IMR-90 (cell line): ENCODE measurements around the gene PCBP4. TPM values are rescaled to one million over a fixed set of nuclear protein-coding genes. Genes with fewer than 3 reads are reported as not detected.

Source experiments
- ATAC-seq: fragments of 200-7000 bp; cut with Tn5 transposase; 2 replicates; pipeline ENCODE4 v1.9.1; 2020; ENCODE audit warnings: low read depth, mild to moderate bottlenecking, moderate library complexity
- BruUV-seq: library from RNA; stranded (reverse); fragments of 400-500 nt; replicated peaks from 2 replicates; lab custom pipeline; 2021; lab: Mats Ljungman, UMichigan
- CTCF ChIA-PET: fragments of 300-600 bp; formaldehyde crosslinking; extraction: SDS; loops from one replicate; lab custom pipeline; 2021; ENCODE audit warnings: antibody characterized with exemption; lab: Yijun Ruan, JAX
- POLR2A ChIA-PET: fragments of 300-600 bp; sonication (Branson Sonifier 250); formaldehyde crosslinking; loops from one replicate; lab custom pipeline; 2022; ENCODE audit warnings: antibody characterized with exemption; ENCODE audit not compliant: unreplicated experiment; lab: Charles Lee
- DNase-seq: peaks from one replicate; pipeline ENCODE4 v3.0.0; 2013
- H2AFZ ChIP-seq: replicated peaks from 2 replicates; pipeline ENCODE3; 2013; ENCODE audit warnings: low read length, mild to moderate bottlenecking; ENCODE audit not compliant: poor library complexity
- H2AK5ac ChIP-seq: 2 replicates; pipeline ENCODE4 v1.6.1; 2013; ENCODE audit warnings: low read depth, low read length, inconsistent platforms
- H2AK9ac ChIP-seq: replicated peaks from 2 replicates; pipeline ENCODE3; 2013; ENCODE audit warnings: mild to moderate bottlenecking, low read depth, low read length, moderate library complexity; ENCODE audit not compliant: poor library complexity
- H2BK120ac ChIP-seq: 2 replicates; pipeline ENCODE4 v1.6.1; 2013; ENCODE audit warnings: low read depth, low read length, inconsistent platforms
- H2BK15ac ChIP-seq: 3 replicates; pipeline ENCODE4 v1.6.1; 2013; ENCODE audit warnings: low read depth, low read length, inconsistent platforms
- H2BK20ac ChIP-seq: 2 replicates; pipeline ENCODE4 v1.6.1; 2013; ENCODE audit warnings: low read depth, mild to moderate bottlenecking, inconsistent platforms, low read length, moderate library complexity
- H2BK5ac ChIP-seq: 2 replicates; pipeline ENCODE4 v1.6.1; 2013; ENCODE audit warnings: mild to moderate bottlenecking, low read depth, low read length, inconsistent platforms; ENCODE audit not compliant: poor library complexity, severe bottlenecking
- H3K14ac ChIP-seq: replicated peaks from 2 replicates; pipeline ENCODE4 v1.6.1; 2013; ENCODE audit warnings: low read depth, low read length, inconsistent platforms
- H3K18ac ChIP-seq: 2 replicates; pipeline ENCODE4 v1.6.1; 2013; ENCODE audit warnings: low read depth, low read length, control low read depth
- H3K23ac ChIP-seq: 2 replicates; pipeline ENCODE4 v1.6.1; 2013; ENCODE audit warnings: low read depth, low read length, inconsistent platforms
- H3K27ac ChIP-seq: 2 replicates; pipeline ENCODE4 v1.5.1; 2013; ENCODE audit warnings: mild to moderate bottlenecking, control low read depth, low read length; ENCODE audit not compliant: insufficient read depth
- H3K27me3 ChIP-seq: 2 replicates; pipeline ENCODE4 v1.6.1; 2013; ENCODE audit warnings: low read length; ENCODE audit not compliant: control insufficient read depth, insufficient read depth
- H3K36me3 ChIP-seq: 2 replicates; pipeline ENCODE4 v1.6.1; 2013; ENCODE audit warnings: low read length, mixed read lengths; ENCODE audit not compliant: control insufficient read depth, insufficient read depth
- H3K4ac ChIP-seq: 2 replicates; pipeline ENCODE4 v1.6.1; 2013; ENCODE audit warnings: low read depth, low read length, inconsistent platforms
- H3K4me1 ChIP-seq: 2 replicates; pipeline ENCODE4 v1.6.1; 2013; ENCODE audit warnings: low read length, mixed read lengths; ENCODE audit not compliant: control insufficient read depth, insufficient read depth
- H3K4me2 ChIP-seq: 2 replicates; pipeline ENCODE4 v1.6.1; 2013; ENCODE audit warnings: low read depth, mild to moderate bottlenecking, control low read depth, low read length, moderate library complexity
- H3K4me3 ChIP-seq: 2 replicates; pipeline ENCODE4 v1.5.1; 2013; ENCODE audit warnings: low read depth, mild to moderate bottlenecking, control low read depth, low read length, moderate library complexity; ENCODE audit not compliant: insufficient read depth
- H3K56ac ChIP-seq: 2 replicates; pipeline ENCODE4 v1.6.1; 2013; ENCODE audit warnings: low read length, inconsistent platforms; ENCODE audit not compliant: insufficient read depth; ENCODE audit errors: extremely low read depth
- H3K79me1 ChIP-seq, 2 experiments: 2 replicates each; pipeline ENCODE4 v1.6.1; 2013; ENCODE audit warnings: low read length in 2 of 2, inconsistent platforms in 1 of 2, low read depth in 1 of 2
- H3K9ac ChIP-seq: 2 replicates; pipeline ENCODE4 v1.6.1; 2013; ENCODE audit warnings: low read depth, low read length, control low read depth
- H3K9me1 ChIP-seq: 2 replicates; pipeline ENCODE4 v1.6.1; 2013; ENCODE audit warnings: low read length, inconsistent platforms; ENCODE audit not compliant: insufficient read depth
- H3K9me3 ChIP-seq: 2 replicates; pipeline ENCODE4 v1.6.1; 2013; ENCODE audit warnings: low read length; ENCODE audit not compliant: control insufficient read depth, insufficient read depth
- H4K20me1 ChIP-seq: 2 replicates; pipeline ENCODE4 v1.6.1; 2013; ENCODE audit warnings: low read length, inconsistent platforms; ENCODE audit not compliant: insufficient read depth
- H4K5ac ChIP-seq: 2 replicates; pipeline ENCODE4 v1.6.1; 2013; ENCODE audit warnings: mild to moderate bottlenecking, low read depth, low read length, control low read depth
- H4K8ac ChIP-seq, 2 experiments: 2 replicates each; pipeline ENCODE4 v1.6.1; 2013; ENCODE audit warnings: low read depth in 2 of 2, low read length in 2 of 2, control low read depth in 1 of 2, inconsistent platforms in 1 of 2
- H4K91ac ChIP-seq: 2 replicates; pipeline ENCODE4 v1.6.1; 2013; ENCODE audit warnings: low read depth, low read length, inconsistent platforms; ENCODE audit not compliant: insufficient read depth
- BHLHE40 ChIP-seq: fragments of 150-350 bp; IDR thresholded peaks from 2 replicates; pipeline ENCODE4 v1.6.1; 2016; ENCODE audit warnings: mild to moderate bottlenecking, low read depth, low read length
- CEBPB ChIP-seq: IDR thresholded peaks from 2 replicates; pipeline ENCODE4 v1.6.1; 2012; ENCODE audit warnings: low read depth, low read length, improper control_type of control experiment
- CHD1 ChIP-seq: IDR thresholded peaks from 2 replicates; pipeline ENCODE4 v1.6.1; 2012; ENCODE audit warnings: low read depth, low read length, improper control_type of control experiment
- FOS ChIP-seq: fragments of 150-350 bp; IDR thresholded peaks from 2 replicates; pipeline ENCODE4 v1.6.1; 2016; ENCODE audit warnings: low read depth, low read length
- MAFK ChIP-seq: IDR thresholded peaks from 2 replicates; pipeline ENCODE4 v1.6.1; 2012; ENCODE audit warnings: low read depth, low read length, improper control_type of control experiment
- MAZ ChIP-seq: IDR thresholded peaks from 2 replicates; pipeline ENCODE4 v1.6.1; 2012; ENCODE audit warnings: low read depth, mild to moderate bottlenecking, low read length, improper control_type of control experiment, moderate library complexity, borderline replicate concordance
- NFE2L2 ChIP-seq: fragments of 150-350 bp; IDR thresholded peaks from 2 replicates; pipeline ENCODE4 v1.6.1; 2016; ENCODE audit warnings: low read depth, mild to moderate bottlenecking, low read length
- POLR2A ChIP-seq: IDR thresholded peaks from 2 replicates; pipeline ENCODE4 v1.6.1; 2012; ENCODE audit warnings: mild to moderate bottlenecking, low read depth, low read length
- RAD21 ChIP-seq: IDR thresholded peaks from 2 replicates; pipeline ENCODE4 v1.6.1; 2012; ENCODE audit warnings: low read length, improper control_type of control experiment
- RFX5 ChIP-seq: IDR thresholded peaks from 2 replicates; pipeline ENCODE4 v1.8.0; 2012; ENCODE audit warnings: low read depth, mild to moderate bottlenecking, low read length, moderate library complexity
- SMC3 ChIP-seq: fragments of 150-350 bp; IDR thresholded peaks from 2 replicates; pipeline ENCODE4 v1.6.1; 2016; ENCODE audit warnings: low read depth, mild to moderate bottlenecking, antibody characterized with exemption, low read length, moderate library complexity
- WGBS, 2 experiments: methylation state at CpG; one replicate each; pipeline versions ENCODE4 v1.1.5 to v1.1.7; 2013; ENCODE audit warnings: missing lambda C conversion rate in 2 of 2; ENCODE audit not compliant: insufficient read length in 1 of 2; ENCODE audit errors: extremely low coverage in 2 of 2; 5-methylcytosine and 5-hydroxymethylcytosine counted together
- dilution Hi-C: fragments of 300-500 bp; cut with HindIII; formaldehyde crosslinking; loops from one replicate; pipeline ENCODE4 v1.14.3; 2018; ENCODE audit warnings: low sequenced_read_pairs; ENCODE audit not compliant: unreplicated experiment
- in situ Hi-C: fragments of 300-500 bp; cut with MboI; formaldehyde crosslinking; loops from 3 replicates; pipeline ENCODE4 v1.14.3; 2019; ENCODE audit warnings: low sequenced_read_pairs, inconsistent platforms, mixed read lengths
- intact Hi-C: fragments of 100-400 bp; cut with micrococcal nuclease; formaldehyde crosslinking; loops from 2 replicates; pipeline ENCODE4 v1.10.0; 2022
- polyA plus RNA-seq, 3 experiments: library from polyadenylated mRNA; depleted of rRNA; stranded (reverse); fragments of >200 nt; gene quantifications; 2 replicates each; pipeline ENCODE4 v1.2.3, GENCODE V29; 2012; ENCODE audit warnings: low replicate concordance in 1 of 3
- total RNA-seq: library from RNA; depleted of rRNA; stranded (reverse); fragments of >200 nt; gene quantifications from 2 replicates; pipeline ENCODE4 v1.2.3, GENCODE V29; 2012
- TF ChIP-seq, protein P1 (sequence below): fragments of 150-350 bp; IDR thresholded peaks from 2 replicates; pipeline ENCODE4 v1.6.1; 2017; ENCODE audit warnings: mild to moderate bottlenecking, antibody characterized with exemption, low read length, low read depth
- TF ChIP-seq, protein P2 (sequence below): fragments of 150-350 bp; IDR thresholded peaks from 2 replicates; pipeline ENCODE4 v1.6.1; 2016; ENCODE audit warnings: low read depth, mild to moderate bottlenecking, low read length, moderate library complexity, borderline replicate concordance
- TF ChIP-seq, protein P3 (sequence below): conservative IDR thresholded peaks from 2 replicates; pipeline ENCODE4 v1.5.1; 2012; ENCODE audit warnings: mild to moderate bottlenecking, low read depth, low read length, improper control_type of control experiment

The PCBP4 gene
- total and polyA plus RNA-seq, 2 of the 4 experiments (the other 2 are of a cell fraction), result 70.8 to 110 TPM

DNA sequence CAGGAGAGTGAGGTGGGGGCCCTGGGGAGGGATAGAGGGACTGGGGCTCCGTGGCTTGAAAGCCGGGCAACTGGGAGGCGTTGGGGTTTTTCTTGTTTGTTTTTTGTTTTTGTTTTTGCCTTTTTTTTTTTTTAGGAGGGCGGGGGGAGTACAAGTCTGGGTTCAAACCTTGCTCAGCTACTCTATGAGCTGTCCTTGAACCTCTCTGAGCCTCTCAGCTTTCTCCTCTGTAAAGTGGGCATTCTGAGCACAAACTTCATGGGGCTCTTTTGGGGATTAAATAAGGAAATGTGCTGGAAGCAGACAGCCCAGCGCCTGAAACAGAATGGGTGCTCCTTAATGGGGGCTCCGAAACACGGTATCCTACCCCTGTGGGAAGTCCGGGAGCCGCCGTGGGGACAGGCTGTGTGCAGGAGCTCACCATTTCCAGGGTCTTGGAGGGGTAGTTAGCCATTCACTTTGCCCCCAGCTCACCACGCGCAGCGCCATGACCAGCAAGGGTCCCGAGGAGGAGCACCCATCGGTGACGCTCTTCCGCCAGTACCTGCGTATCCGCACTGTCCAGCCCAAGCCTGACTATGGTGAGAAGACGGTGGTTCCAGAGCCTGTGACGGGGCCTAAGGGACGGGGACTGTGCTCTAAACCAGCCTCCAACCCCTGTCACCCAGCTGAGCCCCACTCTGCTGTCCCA lies 16.5 kb upstream of the PCBP4 start:
- Histone ChIP-seq H4K91ac (peak overlapping the region; percentile 78), H3K4me3 (peak overlapping the region; percentile 63), H3K56ac (peak overlapping the region; percentile 80), H2BK15ac (no peak overlapping the region; the same call in 2 of the 3 replicates), H3K23ac (peak overlapping the region; percentile 67; the same call in 1 of the 2 replicates), H2BK120ac (peak overlapping the region; percentile 43; the same call in 1 of the 2 replicates), H4K8ac (peak overlapping the region; percentile 45 to 79), H3K9me1 (peaks cover 7% of the 10 kb centered on the region), H3K9ac (peak overlapping the region; percentile 34), H3K14ac (peak overlapping the region; percentile 71), H3K27ac (peak overlapping the region; percentile 90), H3K4me1 (peaks cover 12% of the 10 kb centered on the region), H3K36me3 (no peaks in the 10 kb centered on the region; the same call in 1 of the 2 replicates), H3K9me3 (no peaks in the 10 kb centered on the region), H2BK20ac (peak overlapping the region; percentile 48; the same call in 1 of the 2 replicates), H2BK5ac (peak overlapping the region; percentile 84), H4K5ac (peak overlapping the region; percentile 61), H2AK9ac (peak overlapping the region; percentile 96), H4K20me1 (peaks cover 4% of the 10 kb centered on the region), H3K4me2 (peak overlapping the region; percentile 88), H2AK5ac (peak overlapping the region; percentile 98), H3K27me3 (no peaks in the 10 kb centered on the region), H2AFZ (peak overlapping the region; percentile 85), H3K18ac (peak overlapping the region; percentile 5), H3K79me1 (peaks cover 5 to 50% of the 10 kb centered on the region in 2 experiments; a peak in 3 of 4 replicates), H3K4ac (peak overlapping the region; percentile 84)
- ATAC-seq (no peak), DNase-seq (no peak)
- CTCF ChIA-PET, result interaction anchor here (1.3 kb wide), 1 partner anchor 10 kb away, joined by 3 read pairs; the partner anchor contains the start of gene ABHD14B
- in situ Hi-C loops, result no loop called here
- intact Hi-C loops, result loop anchor here (2.0 kb wide), 1 partner anchor 41 kb away; the partner anchor contains the start of gene PARP3
- WGBS, 2 experiments, result 75% methylated on average over 16 of the region's 22 CpGs; no CpG with 5 or more reads in 1 of the 2 experiments
- POLR2A ChIA-PET, result interaction anchor here (1.0 kb wide), 2 partner anchors 9 to 26 kb away, joined by 3 to 6 read pairs; no protein-coding TSS in a partner anchor
- no TSS peak for BruUV-seq
- dilution Hi-C loops, result no loop called here
- TF ChIP-seq MAFK, result no peak
- TF ChIP-seq SMC3, result no peak
- TF ChIP-seq NFE2L2, result no peak
- TF ChIP-seq MAZ, result no peak
- TF ChIP-seq FOS, result no peak
- TF ChIP-seq RAD21, result no peak
- TF ChIP-seq, protein P1, sequence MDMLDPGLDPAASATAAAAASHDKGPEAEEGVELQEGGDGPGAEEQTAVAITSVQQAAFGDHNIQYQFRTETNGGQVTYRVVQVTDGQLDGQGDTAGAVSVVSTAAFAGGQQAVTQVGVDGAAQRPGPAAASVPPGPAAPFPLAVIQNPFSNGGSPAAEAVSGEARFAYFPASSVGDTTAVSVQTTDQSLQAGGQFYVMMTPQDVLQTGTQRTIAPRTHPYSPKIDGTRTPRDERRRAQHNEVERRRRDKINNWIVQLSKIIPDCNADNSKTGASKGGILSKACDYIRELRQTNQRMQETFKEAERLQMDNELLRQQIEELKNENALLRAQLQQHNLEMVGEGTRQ, result no peak
- no peak for TF ChIP-seq CHD1
- TF ChIP-seq, protein P2, sequence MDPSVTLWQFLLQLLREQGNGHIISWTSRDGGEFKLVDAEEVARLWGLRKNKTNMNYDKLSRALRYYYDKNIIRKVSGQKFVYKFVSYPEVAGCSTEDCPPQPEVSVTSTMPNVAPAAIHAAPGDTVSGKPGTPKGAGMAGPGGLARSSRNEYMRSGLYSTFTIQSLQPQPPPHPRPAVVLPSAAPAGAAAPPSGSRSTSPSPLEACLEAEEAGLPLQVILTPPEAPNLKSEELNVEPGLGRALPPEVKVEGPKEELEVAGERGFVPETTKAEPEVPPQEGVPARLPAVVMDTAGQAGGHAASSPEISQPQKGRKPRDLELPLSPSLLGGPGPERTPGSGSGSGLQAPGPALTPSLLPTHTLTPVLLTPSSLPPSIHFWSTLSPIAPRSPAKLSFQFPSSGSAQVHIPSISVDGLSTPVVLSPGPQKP, result no peak
- TF ChIP-seq POLR2A, result no peak
- TF ChIP-seq, protein P3, sequence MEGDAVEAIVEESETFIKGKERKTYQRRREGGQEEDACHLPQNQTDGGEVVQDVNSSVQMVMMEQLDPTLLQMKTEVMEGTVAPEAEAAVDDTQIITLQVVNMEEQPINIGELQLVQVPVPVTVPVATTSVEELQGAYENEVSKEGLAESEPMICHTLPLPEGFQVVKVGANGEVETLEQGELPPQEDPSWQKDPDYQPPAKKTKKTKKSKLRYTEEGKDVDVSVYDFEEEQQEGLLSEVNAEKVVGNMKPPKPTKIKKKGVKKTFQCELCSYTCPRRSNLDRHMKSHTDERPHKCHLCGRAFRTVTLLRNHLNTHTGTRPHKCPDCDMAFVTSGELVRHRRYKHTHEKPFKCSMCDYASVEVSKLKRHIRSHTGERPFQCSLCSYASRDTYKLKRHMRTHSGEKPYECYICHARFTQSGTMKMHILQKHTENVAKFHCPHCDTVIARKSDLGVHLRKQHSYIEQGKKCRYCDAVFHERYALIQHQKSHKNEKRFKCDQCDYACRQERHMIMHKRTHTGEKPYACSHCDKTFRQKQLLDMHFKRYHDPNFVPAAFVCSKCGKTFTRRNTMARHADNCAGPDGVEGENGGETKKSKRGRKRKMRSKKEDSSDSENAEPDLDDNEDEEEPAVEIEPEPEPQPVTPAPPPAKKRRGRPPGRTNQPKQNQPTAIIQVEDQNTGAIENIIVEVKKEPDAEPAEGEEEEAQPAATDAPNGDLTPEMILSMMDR, result no peak
- TF ChIP-seq CEBPB, result no peak
- TF ChIP-seq BHLHE40, result no peak
- no peak for TF ChIP-seq RFX5
